LNCaP clone FGC (cell line): ENCODE data around the gene CCSER1.

Experiments used
- DNase-seq: peaks from one replicate; pipeline ENCODE4 v3.0.0-alpha.2; 2011; ENCODE audit warnings: low read depth
- H3K4me3 ChIP-seq: 2 replicates; pipeline ENCODE4 v1.5.1; 2011; ENCODE audit warnings: mild to moderate bottlenecking, low read depth, low read length, control low read depth
- TF ChIP-seq, protein P1 (sequence below): IDR thresholded peaks from 2 replicates; pipeline ENCODE4 v1.5.1; 2012; ENCODE audit warnings: mild to moderate bottlenecking; ENCODE audit not compliant: control insufficient read depth, insufficient read depth; ENCODE audit errors: extremely low read depth

The CCSER1 gene

DNA sequence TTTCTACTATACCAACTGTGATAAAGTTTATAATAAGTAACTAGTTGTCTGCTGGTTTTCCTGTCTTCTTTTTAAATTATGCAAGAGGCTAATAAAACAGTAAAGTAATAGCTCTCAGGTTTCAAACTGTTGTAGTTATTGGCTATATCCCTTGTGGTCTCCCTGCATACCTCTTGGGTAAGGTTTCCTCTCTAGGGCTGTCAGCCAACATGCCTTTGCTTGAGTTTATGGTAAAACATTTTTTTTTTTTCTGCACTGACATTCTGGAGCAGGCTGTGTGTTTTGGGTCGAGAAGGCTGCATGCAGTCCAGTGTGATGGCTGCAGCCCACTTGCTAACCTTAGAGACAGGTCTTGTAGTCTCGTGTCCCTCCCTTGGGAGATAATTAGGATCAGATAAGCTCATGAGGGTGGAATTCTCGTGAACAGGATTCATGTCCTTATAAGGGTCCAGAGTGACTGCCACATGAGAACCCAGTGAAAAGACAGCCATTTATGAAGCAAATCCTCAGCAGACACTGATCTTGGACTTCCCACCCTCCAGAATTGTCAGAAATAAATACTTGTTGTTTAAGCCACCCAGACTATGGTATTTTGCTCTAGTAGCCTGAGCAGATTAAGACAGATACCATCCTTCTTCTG, 831.2 kb downstream of the CCSER1 start:
- TF ChIP-seq, protein P1, sequence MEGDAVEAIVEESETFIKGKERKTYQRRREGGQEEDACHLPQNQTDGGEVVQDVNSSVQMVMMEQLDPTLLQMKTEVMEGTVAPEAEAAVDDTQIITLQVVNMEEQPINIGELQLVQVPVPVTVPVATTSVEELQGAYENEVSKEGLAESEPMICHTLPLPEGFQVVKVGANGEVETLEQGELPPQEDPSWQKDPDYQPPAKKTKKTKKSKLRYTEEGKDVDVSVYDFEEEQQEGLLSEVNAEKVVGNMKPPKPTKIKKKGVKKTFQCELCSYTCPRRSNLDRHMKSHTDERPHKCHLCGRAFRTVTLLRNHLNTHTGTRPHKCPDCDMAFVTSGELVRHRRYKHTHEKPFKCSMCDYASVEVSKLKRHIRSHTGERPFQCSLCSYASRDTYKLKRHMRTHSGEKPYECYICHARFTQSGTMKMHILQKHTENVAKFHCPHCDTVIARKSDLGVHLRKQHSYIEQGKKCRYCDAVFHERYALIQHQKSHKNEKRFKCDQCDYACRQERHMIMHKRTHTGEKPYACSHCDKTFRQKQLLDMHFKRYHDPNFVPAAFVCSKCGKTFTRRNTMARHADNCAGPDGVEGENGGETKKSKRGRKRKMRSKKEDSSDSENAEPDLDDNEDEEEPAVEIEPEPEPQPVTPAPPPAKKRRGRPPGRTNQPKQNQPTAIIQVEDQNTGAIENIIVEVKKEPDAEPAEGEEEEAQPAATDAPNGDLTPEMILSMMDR, result no peak
- DNase-seq, result no peak
- no peak overlapping the region for H3K4me3 ChIP-seq

DNA sequence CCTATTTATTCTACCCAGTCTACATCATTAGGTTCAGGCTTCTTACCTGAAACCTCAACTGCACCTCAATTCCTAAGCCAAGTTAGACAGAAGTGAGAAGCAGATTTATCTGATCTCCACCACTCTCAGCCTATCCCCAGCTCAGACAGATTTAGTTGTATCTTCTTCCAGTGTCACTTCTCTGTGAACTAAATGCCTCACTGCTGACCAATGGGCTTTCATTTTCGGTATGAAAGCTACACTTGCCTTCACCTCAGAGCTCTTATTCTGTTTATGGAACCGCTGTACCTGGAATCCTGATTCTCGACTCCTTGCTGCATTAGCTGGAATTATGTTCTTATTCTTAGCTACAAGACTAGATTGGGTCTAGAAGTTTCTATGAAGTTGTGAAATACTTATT, 833.2 kb downstream of the CCSER1 start:
- no peak for DNase-seq
- TF ChIP-seq, protein P1, result no peak

DNA sequence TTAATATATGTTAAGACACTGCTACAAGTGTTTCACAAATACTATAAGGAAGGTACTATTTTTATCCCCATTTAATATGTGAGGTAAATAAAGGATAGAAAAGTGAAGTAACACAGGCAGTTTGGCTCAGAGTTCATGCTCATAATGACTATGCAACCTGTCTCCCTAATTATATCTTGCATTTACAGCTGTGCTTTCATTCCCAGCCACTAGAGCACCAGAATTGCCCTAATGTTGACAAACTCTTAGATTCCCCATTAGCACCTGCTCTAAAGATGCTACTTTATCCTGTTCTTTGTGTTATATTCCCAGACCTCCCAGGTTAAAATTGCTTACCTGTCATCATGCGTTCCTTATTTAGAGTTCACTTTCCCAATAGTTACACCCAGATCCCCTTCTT, 833.6 kb downstream of the CCSER1 start:
- TF ChIP-seq, protein P1, result no peak
- DNase-seq, result no peak
- no peak overlapping the region for H3K4me3 ChIP-seq

More for the DNA sequence above, 833.2 kb downstream of the CCSER1 start:
- no peak overlapping the region for H3K4me3 ChIP-seq

DNA sequence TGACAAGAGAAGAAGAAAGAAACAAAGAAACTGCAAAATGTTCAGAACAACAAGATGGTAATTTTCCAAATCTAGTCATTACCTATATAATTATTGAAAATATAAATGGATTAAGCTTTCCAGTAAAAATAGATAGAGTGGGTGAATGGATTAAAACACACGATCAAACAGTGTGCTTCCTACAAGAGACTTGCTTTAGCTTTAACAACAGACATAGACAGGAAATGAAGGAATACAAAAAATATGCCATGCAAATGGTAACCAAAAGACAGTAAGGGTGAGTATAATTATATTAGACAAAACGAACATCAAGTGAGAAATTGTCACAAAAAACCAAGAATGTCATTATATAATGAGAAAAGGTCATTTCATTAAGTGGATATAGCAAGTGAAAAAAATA, 842.8 kb downstream of the CCSER1 start:
- DNase-seq, result no peak
- H3K4me3 ChIP-seq, result no peak overlapping the region
- TF ChIP-seq, protein P1, result no peak

DNA sequence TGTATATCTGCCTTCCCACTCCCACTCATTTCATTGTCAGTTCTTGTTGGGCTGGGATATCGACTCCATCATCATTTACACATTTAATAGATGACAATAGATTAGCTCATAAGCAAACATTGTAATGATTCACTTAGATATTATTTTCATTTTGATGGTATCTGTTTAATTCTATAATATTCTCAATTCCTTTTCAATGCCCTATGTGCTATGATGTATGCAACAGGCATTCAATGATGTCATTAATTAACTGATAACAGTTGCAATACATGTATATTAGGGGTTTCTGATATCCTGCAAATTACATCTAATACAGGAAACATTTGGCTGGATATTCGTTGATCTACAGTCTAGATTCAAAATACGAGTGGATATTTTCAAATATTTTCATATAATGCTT, 850.5 kb downstream of the CCSER1 start:
- no peak overlapping the region for H3K4me3 ChIP-seq
- TF ChIP-seq, protein P1, result no peak
- DNase-seq, result no peak

DNA sequence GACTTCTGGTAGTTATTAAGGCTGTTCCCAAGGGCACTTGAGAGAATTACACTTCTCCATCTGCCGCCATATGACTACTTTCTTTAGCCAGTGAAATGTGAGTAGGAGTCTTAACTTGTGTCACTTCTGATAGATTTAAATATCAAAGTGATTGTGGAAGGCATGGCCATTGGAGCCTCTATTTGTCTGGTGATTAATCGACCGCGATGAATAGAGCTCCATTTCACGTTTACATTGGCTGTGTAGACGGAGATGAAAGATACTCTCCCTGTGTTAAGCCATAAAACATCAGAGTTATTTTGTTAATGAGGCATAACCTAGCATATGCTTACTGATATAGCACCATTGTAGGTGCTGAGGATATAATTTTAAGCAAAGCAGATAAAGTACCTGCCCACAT, 852.4 kb downstream of the CCSER1 start:
- DNase-seq, result no peak
- TF ChIP-seq, protein P1, result no peak
- H3K4me3 ChIP-seq, result no peak overlapping the region

DNA sequence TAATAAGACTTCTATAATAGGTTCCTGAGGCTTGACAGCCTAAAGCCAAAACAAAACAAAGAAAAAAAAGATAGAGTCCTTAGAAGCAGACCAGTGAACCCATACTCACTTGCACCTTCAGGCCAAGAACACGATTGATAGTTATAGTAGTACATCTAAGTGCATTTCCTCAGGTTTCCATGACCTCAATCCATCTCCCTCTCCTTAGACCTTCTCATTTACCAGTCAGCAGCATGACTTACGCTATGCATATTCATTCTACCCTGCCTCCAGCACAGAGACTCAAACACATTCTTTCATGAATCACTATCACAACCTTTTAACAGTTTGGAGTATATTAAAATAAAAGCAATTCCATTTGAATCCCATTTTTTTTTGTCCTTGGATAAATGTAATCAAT, 855.6 kb downstream of the CCSER1 start:
- TF ChIP-seq, protein P1, result no peak
- DNase-seq, result no peak
- H3K4me3 ChIP-seq, result no peak overlapping the region
